Dermis blood vessel endothelial cell (primary cell): ENCODE measurements around the gene TRPM1. TPM values are rescaled to one million over a fixed set of nuclear protein-coding genes. Genes with fewer than 3 reads are reported as not detected.
"Not testable (repeated sequence)": the region's sequence is repeated elsewhere in the genome, so short reads cannot be mapped to it uniquely, and the experiment has no call there.

Experiments used
- DNase-seq: peaks from one replicate; pipeline ENCODE4 v3.0.0; 2010
- total RNA-seq: library from RNA; depleted of rRNA; stranded (reverse); fragments of >200 nt; gene quantifications from 2 replicates; pipeline ENCODE4 v1.2.3, GENCODE V29; 2014

Gene TRPM1
- total RNA-seq, 1 donor from 2014 or later, result 1.9 TPM

GRCh38 chr15:31116423-31117030 lies 15.0 kb upstream of the TRPM1 start:
- DNase-seq, result no peak

- peak; percentile 34 for DNase-seq
Observed at GRCh38 chr15:31111091-31111647, 9.6 kb upstream of the TRPM1 start.

GRCh38 chr15:31108836-31109235 lies 7.3 kb upstream of the TRPM1 start:
- DNase-seq, result no peak

- DNase-seq, result no peak
Observed at GRCh38 chr15:31106495-31107300, 5.2 kb upstream of the TRPM1 start.

GRCh38 chr15:31104003-31104402 lies 2.5 kb upstream of the TRPM1 start:
- DNase-seq, result no peak

GRCh38 chr15:31102374-31103342 lies 1.1 kb upstream of the TRPM1 start:
- no peak for DNase-seq

- DNase-seq, result no peak
Observed at GRCh38 chr15:31102039-31102321, 455 bp upstream of the TRPM1 start.

GRCh38 chr15:31100738-31101137 lies 787 bp downstream of the TRPM1 start:
- no peak for DNase-seq

- peak; percentile 27 for DNase-seq
Observed at GRCh38 chr15:31098953-31099740, 2.4 kb downstream of the TRPM1 start.

- DNase-seq, result no peak
Observed at GRCh38 chr15:31098491-31098917, 3.0 kb downstream of the TRPM1 start.

GRCh38 chr15:31096563-31096962 lies 5.0 kb downstream of the TRPM1 start:
- no peak for DNase-seq

GRCh38 chr15:31091481-31091880 lies 10.0 kb downstream of the TRPM1 start:
- DNase-seq, result no peak

GRCh38 chr15:31090766-31091165 lies 10.8 kb downstream of the TRPM1 start:
- no peak for DNase-seq

GRCh38 chr15:31089368-31090047 lies 12.0 kb downstream of the TRPM1 start:
- DNase-seq, result no peak

GRCh38 chr15:31088672-31089367 lies 12.7 kb downstream of the TRPM1 start:
- no peak for DNase-seq

GRCh38 chr15:31088041-31088440 lies 13.5 kb downstream of the TRPM1 start:
- not testable (repeated sequence) for DNase-seq

GRCh38 chr15:31086344-31086743 lies 15.2 kb downstream of the TRPM1 start:
- no peak for DNase-seq

GRCh38 chr15:31085359-31085758 lies 16.2 kb downstream of the TRPM1 start:
- DNase-seq, result no peak

- DNase-seq, result no peak
Observed at GRCh38 chr15:31084176-31084575, 17.3 kb downstream of the TRPM1 start.

GRCh38 chr15:31083370-31083780 lies 18.1 kb downstream of the TRPM1 start:
- no peak for DNase-seq
